Activated T-cell treated with anti-CD3 and anti-CD28 coated beads, Interleukin-2, amount 50 U/mL, for 72 hours (primary cell): ENCODE results near the gene GABPB1. TPM values are rescaled to one million over a fixed set of nuclear protein-coding genes. Genes with fewer than 3 reads are reported as not detected.

Experiments used
- ATAC-seq, 2 donors: fragments of 150-1000 bp; cut with Tn5 transposase; replicated peaks in 1 of 2; 2 replicates each; pipeline ENCODE4 v1.10.0; 2021; ENCODE audit warnings: moderate library complexity in 2 of 2, mild to moderate bottlenecking in 1 of 2
- DNase-seq, 2 donors: peaks; one replicate each; pipeline ENCODE4 v3.0.0; 2021 to 2022; ENCODE audit warnings: mixed read lengths in 1 of 2
- H3K27ac Mint-ChIP-seq: one replicate; pipeline ENCODE4 v1.8.0; 2022; ENCODE audit warnings: mild to moderate bottlenecking, moderate library complexity, mixed read lengths
- H3K27me3 Mint-ChIP-seq: one replicate; pipeline ENCODE4 v1.8.0; 2022; ENCODE audit warnings: low read depth, mixed read lengths
- H3K36me3 Mint-ChIP-seq, 2 donors: one replicate each; pipeline ENCODE4 v1.8.0; 2022; ENCODE audit warnings: mixed read lengths in 2 of 2, mild to moderate bottlenecking in 1 of 2; ENCODE audit not compliant: insufficient read depth in 2 of 2
- H3K4me1 Mint-ChIP-seq: one replicate; pipeline ENCODE4 v1.8.0; 2022; ENCODE audit warnings: low read depth, mixed read lengths
- H3K4me3 Mint-ChIP-seq, 2 donors: one replicate each; pipeline ENCODE4 v1.8.0; 2022; ENCODE audit warnings: mild to moderate bottlenecking in 2 of 2, mixed read lengths in 2 of 2, moderate library complexity in 2 of 2
- H3K9me3 Mint-ChIP-seq, 2 donors: one replicate each; pipeline ENCODE4 v1.8.0; 2022; ENCODE audit warnings: mixed read lengths in 2 of 2
- total RNA-seq, 2 donors: library from RNA; stranded (reverse); gene quantifications; one replicate each; pipeline ENCODE4 v1.2.3, GENCODE V29; 2022

Gene GABPB1
- total RNA-seq, 2 donors from 2014 or later = 51.6 to 56.4 TPM

- Mint-ChIP-seq H3K27me3 (no peaks in the 10 kb centered on the region), H3K4me1 (peaks cover 44% of the 10 kb centered on the region), H3K9me3 (no peaks in the 10 kb centered on the region), H3K27ac (peak overlapping the region; percentile 56), H3K36me3 (peaks cover 14 to 23% of the 10 kb centered on the region in 2 donors), H3K4me3 (no peak overlapping the region)
- DNase-seq = no peak
- no peak for ATAC-seq
Observed at GRCh38 chr15:50363612-50364011, 8.6 kb upstream of the GABPB1 start.

- Mint-ChIP-seq H3K9me3 (peaks cover 0 to 2% of the 10 kb centered on the region in 2 donors), H3K27me3 (no peaks in the 10 kb centered on the region), H3K4me1 (peaks cover 53% of the 10 kb centered on the region), H3K36me3 (peaks cover 17 to 32% of the 10 kb centered on the region in 2 donors), H3K4me3 (no peak overlapping the region), H3K27ac (peak overlapping the region; percentile 27)
- ATAC-seq = no peak
- DNase-seq = no peak
Observed at GRCh38 chr15:50361756-50362155, 6.8 kb upstream of the GABPB1 start.

GRCh38 chr15:50358845-50359244 is 3.8 kb upstream of the GABPB1 start:
- H3K4me1 Mint-ChIP-seq = peaks cover 49% of the 10 kb centered on the region
- DNase-seq = peak; percentile 43 to 46

DNA sequence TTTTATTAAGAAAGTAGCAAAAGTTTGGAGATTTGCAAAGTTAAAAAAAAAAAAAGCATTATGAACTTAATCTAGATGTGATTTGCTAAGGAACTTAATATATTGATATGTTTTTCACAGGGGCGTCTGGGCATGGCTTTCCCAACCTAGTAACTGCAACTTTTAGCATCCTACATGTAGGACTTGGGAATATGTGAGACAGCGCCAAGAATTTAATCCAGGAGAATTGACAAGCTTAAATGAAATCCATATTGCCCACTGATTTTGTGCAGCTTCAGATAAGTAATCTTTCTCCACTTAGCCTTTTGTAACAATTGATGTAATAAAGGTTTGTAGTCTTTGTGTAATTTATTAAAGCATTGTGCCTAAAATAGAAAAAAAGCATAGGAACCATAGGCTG is 982 bp upstream of the GABPB1 start:
- DNase-seq (no peak), ATAC-seq (no peak)
- Mint-ChIP-seq H3K9me3 (peaks cover 0 to 2% of the 10 kb centered on the region in 2 donors), H3K4me3 (peak overlapping the region; percentile 83 to 97), H3K36me3 (peaks cover 31 to 44% of the 10 kb centered on the region in 2 donors), H3K27me3 (no peaks in the 10 kb centered on the region), H3K4me1 (peaks cover 56% of the 10 kb centered on the region), H3K27ac (peak overlapping the region; percentile 90)

More at GRCh38 chr15:50358845-50359244, 3.8 kb upstream of the GABPB1 start:
- peak overlapping the region; percentile 8 for H3K27ac Mint-ChIP-seq
- H3K4me3 Mint-ChIP-seq = no peak overlapping the region
- H3K36me3 Mint-ChIP-seq = peaks cover 27 to 39% of the 10 kb centered on the region in 2 donors
- peaks cover 0 to 2% of the 10 kb centered on the region in 2 donors for H3K9me3 Mint-ChIP-seq
- H3K27me3 Mint-ChIP-seq = no peaks in the 10 kb centered on the region
- peak; percentile 10 to 20 for ATAC-seq

DNA sequence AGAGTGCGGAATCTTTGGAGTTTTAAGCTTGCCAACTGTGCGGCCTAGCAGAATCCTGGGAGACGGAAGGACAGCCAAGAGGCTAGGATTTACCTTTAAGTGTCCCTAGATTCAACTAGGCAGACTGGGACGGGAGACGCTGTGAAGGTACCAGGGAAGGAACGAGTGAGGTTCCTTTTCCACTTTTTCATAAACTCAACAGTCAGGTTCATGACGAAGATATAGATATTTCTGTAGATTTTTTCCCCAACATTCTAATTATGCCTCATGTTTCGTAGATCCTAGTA is 564 bp upstream of the GABPB1 start:
- Mint-ChIP-seq H3K4me3 (peak overlapping the region; percentile 83 to 97), H3K36me3 (peaks cover 29 to 44% of the 10 kb centered on the region in 2 donors), H3K27me3 (no peaks in the 10 kb centered on the region), H3K9me3 (peaks cover 0 to 2% of the 10 kb centered on the region in 2 donors), H3K27ac (peak overlapping the region; percentile 90), H3K4me1 (peaks cover 56% of the 10 kb centered on the region)
- ATAC-seq (no peak), DNase-seq (no peak)

DNA sequence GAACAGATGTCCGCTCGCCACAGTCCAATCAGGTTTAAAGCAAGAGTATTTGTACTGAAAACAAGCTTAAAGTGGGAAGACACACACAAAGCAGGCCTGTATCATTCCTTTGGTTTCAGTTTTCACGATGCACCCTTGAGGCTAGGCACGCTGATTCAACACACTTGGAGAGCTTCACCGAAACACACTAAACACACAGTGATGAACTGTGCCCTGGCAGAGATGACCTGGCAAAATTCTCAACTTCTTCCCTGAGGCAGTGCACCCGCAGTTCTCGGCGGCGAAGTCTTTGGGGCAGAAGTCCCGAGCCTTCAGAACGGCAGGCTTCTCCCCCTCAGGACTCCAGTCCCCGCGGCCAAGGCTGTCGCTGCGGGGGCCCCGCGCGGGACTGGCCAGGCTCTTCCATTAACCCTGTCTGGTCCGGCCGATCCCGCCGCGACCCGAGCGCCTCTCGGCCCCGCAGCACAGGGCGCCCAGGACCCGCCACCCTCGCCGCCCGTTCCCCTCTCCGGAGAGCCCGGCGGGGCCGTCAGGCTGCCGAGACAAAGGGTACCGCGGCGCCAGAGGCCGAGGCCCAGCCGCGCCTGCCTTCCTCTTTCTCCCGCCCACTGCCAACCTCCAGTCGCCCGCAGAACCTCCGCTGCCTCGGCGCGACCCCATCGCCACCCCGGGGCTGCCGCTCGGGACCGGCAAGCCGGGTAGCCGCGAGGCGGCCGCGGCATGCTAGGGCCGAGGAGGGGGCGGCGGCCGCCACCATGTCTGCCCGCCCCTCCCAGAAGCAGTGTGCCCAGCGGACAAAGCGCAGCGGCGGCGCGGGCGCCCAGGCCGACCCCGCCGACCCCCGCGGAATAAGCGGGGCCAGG is 792 bp downstream of the GABPB1 start:
- peak overlapping the region; percentile 100 for H3K27ac Mint-ChIP-seq
- peaks cover 0 to 2% of the 10 kb centered on the region in 2 donors for H3K9me3 Mint-ChIP-seq
- peak overlapping the region; percentile 83 to 97 for H3K4me3 Mint-ChIP-seq
- H3K4me1 Mint-ChIP-seq = peaks cover 62% of the 10 kb centered on the region
- DNase-seq = peak; percentile 67 to 78
- H3K36me3 Mint-ChIP-seq = peaks cover 29 to 42% of the 10 kb centered on the region in 2 donors
- H3K27me3 Mint-ChIP-seq = no peaks in the 10 kb centered on the region
- ATAC-seq = peak; percentile 62 to 63

GRCh38 chr15:50353251-50353974 is 1.6 kb downstream of the GABPB1 start:
- Mint-ChIP-seq H3K9me3 (peaks cover 0 to 2% of the 10 kb centered on the region in 2 donors), H3K27me3 (no peaks in the 10 kb centered on the region), H3K36me3 (peaks cover 26 to 40% of the 10 kb centered on the region in 2 donors), H3K27ac (peak overlapping the region; percentile 100), H3K4me1 (peaks cover 59% of the 10 kb centered on the region), H3K4me3 (peak overlapping the region; percentile 83 to 97)
- DNase-seq (peak; percentile 19 to 22), ATAC-seq (peak; percentile 63 to 65)

DNA sequence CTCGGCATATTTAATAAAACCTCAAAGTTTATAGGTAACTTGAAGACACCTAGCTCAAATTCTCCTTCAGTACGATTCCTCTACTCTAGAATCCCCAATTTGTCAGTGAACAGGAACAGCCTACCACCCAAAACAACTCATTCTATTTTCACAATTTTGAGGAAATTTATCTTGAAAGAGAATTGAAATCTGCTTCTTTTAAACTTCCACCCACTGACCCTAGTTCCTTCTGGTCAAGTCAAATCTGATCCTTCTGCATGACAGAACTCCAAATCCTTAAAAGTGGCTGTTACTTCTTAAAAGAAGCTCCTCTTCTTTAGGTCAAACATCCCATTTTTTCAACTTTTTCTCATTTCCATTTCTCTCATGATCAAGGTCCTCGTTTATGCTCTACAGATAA is 4.4 kb downstream of the GABPB1 start:
- peak overlapping the region; percentile 96 for H3K27ac Mint-ChIP-seq
- no peaks in the 10 kb centered on the region for H3K27me3 Mint-ChIP-seq

GRCh38 chr15:50345298-50345697 is 9.7 kb downstream of the GABPB1 start:
- peaks cover 2 to 5% of the 10 kb centered on the region in 2 donors for H3K36me3 Mint-ChIP-seq
- no peaks in the 10 kb centered on the region for H3K9me3 Mint-ChIP-seq
- no peaks in the 10 kb centered on the region for H3K27me3 Mint-ChIP-seq
- H3K4me3 Mint-ChIP-seq = no peak overlapping the region
- peaks cover 61% of the 10 kb centered on the region for H3K4me1 Mint-ChIP-seq
- ATAC-seq = no peak
- no peak for DNase-seq
- H3K27ac Mint-ChIP-seq = no peak overlapping the region

More for the DNA sequence above, 4.4 kb downstream of the GABPB1 start:
- Mint-ChIP-seq H3K36me3 (peaks cover 16 to 27% of the 10 kb centered on the region in 2 donors), H3K9me3 (no peaks in the 10 kb centered on the region), H3K4me3 (peak overlapping the region; percentile 83 to 97), H3K4me1 (peaks cover 62% of the 10 kb centered on the region)
- DNase-seq (no peak), ATAC-seq (no peak)

DNA sequence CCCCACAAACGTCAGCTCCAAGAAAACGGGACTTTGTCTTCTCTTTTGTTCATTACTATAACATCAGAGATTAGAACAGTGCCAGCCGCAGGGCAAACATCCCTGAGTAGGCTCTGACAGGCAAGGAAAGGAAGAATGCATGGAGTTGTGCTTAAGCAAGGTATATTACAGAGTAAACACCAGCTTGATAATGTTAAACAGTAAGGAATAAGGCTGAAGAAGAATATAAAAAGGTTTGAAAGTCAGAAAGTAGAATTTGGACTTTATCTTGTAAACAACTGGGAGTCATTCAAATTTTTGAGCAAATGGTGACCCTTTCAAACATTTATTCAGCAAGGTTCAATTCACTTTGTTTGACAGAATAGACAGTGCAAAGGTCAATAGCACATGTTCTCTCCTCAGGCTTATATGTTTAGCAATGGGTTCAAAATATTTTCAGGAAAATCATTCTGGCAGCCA is 11.0 kb downstream of the GABPB1 start:
- Mint-ChIP-seq H3K27me3 (no peaks in the 10 kb centered on the region), H3K36me3 (peaks cover 2 to 7% of the 10 kb centered on the region in 2 donors), H3K4me1 (peaks cover 53% of the 10 kb centered on the region), H3K4me3 (no peak overlapping the region), H3K9me3 (no peaks in the 10 kb centered on the region), H3K27ac (no peak overlapping the region)
- DNase-seq (no peak), ATAC-seq (no peak)

GRCh38 chr15:50341616-50342136 is 13.3 kb downstream of the GABPB1 start:
- ATAC-seq = no peak
- Mint-ChIP-seq H3K27me3 (no peaks in the 10 kb centered on the region), H3K4me1 (peaks cover 43% of the 10 kb centered on the region), H3K9me3 (no peaks in the 10 kb centered on the region), H3K27ac (no peak overlapping the region), H3K36me3 (peaks cover 5 to 6% of the 10 kb centered on the region in 2 donors), H3K4me3 (no peak overlapping the region)
- DNase-seq = no peak

GRCh38 chr15:50340416-50340815 is 14.6 kb downstream of the GABPB1 start:
- Mint-ChIP-seq H3K27ac (no peak overlapping the region), H3K9me3 (no peaks in the 10 kb centered on the region), H3K4me1 (peaks cover 32% of the 10 kb centered on the region), H3K36me3 (peaks cover 5 to 6% of the 10 kb centered on the region in 2 donors), H3K4me3 (no peak overlapping the region), H3K27me3 (no peaks in the 10 kb centered on the region)
- DNase-seq (no peak), ATAC-seq (no peak)

- no peaks in the 10 kb centered on the region for H3K9me3 Mint-ChIP-seq
- peak overlapping the region; percentile 6 for H3K27ac Mint-ChIP-seq
- H3K4me1 Mint-ChIP-seq = peaks cover 32% of the 10 kb centered on the region
- DNase-seq = no peak
- no peak overlapping the region for H3K4me3 Mint-ChIP-seq
- ATAC-seq = no peak
- no peaks in the 10 kb centered on the region for H3K27me3 Mint-ChIP-seq
- peaks cover 3 to 7% of the 10 kb centered on the region in 2 donors for H3K36me3 Mint-ChIP-seq
Observed at GRCh38 chr15:50339717-50340116, 15.3 kb downstream of the GABPB1 start.
